ENCODE data around the gene OR4C46.
"Not testable (repeated sequence)": the region's sequence is repeated elsewhere in the genome, so short reads cannot be mapped to it uniquely, and the experiment has no call there.

OR4C46 gene

GRCh38 chr11:54603898-54604297 is at the start of gene OR4C46:
OR4C46 (minus strand) TSS chr11:54603998; CDS start chr11:54603998, 0 bp downstream.
- DNase-seq (ENCODE audit: low read depth), result no peak
- TF ChIP-seq CTCF (IDR thresholded peaks at IDR 0.05; ENCODE audit: insufficient read depth, low read depth, low read length, missing control alignments), result no peak
- H3K4me3 ChIP-seq (ENCODE audit: low read length), result no peak within 1 kb of the TSS

GRCh38 chr11:54645606-54646005 is 41.8 kb upstream of the OR4C46 start:
- not testable (repeated sequence) for H3K4me3 ChIP-seq (ENCODE audit: low read length); DNase-seq (ENCODE audit: low read depth)

GRCh38 chr11:54561439-54561838 is 42.4 kb downstream of the OR4C46 start:
- H3K4me3 ChIP-seq (ENCODE audit: low read length); DNase-seq (ENCODE audit: low read depth): not testable (repeated sequence)

GRCh38 chr11:54558919-54559318 is 44.9 kb downstream of the OR4C46 start:
- H3K4me3 ChIP-seq (ENCODE audit: low read length), result no peak overlapping the region
- DNase-seq (ENCODE audit: low read depth), result no peak
- TF ChIP-seq CTCF (IDR thresholded peaks at IDR 0.05; ENCODE audit: insufficient read depth, low read depth, low read length, missing control alignments), result no peak

GRCh38 chr11:54558407-54558806 is 45.4 kb downstream of the OR4C46 start:
- no peak for TF ChIP-seq CTCF (IDR thresholded peaks at IDR 0.05; ENCODE audit: insufficient read depth, low read depth, low read length, missing control alignments)
- no peak for DNase-seq (ENCODE audit: low read depth)
- H3K4me3 ChIP-seq (ENCODE audit: low read length), result no peak overlapping the region
